RWPE1 (cell line): Measurements from ENCODE around the gene SAE1.
"Not testable (repeated sequence)": the region's sequence is repeated elsewhere in the genome, so short reads cannot be mapped to it uniquely, and the experiment has no call there.

Experiments
- CTCF ChIA-PET: fragments of 350-600 bp; sonication (Branson Sonifier 250); formaldehyde crosslinking; extraction: SDS; loops from one replicate; lab custom pipeline; 2021; lab: Yijun Ruan, JAX
- POLR2A ChIA-PET: fragments of 400-600 bp; formaldehyde crosslinking; extraction: SDS; loops from one replicate; lab custom pipeline; 2020; ENCODE audit warnings: antibody characterized with exemption; ENCODE audit not compliant: low non-redundant PET; lab: Yijun Ruan, JAX
- DNase-seq: peaks from one replicate; pipeline ENCODE4 v3.0.0; 2012; ENCODE audit warnings: low spot score
- H3K27ac ChIP-seq: fragments of 450-650 bp; 2 replicates; pipeline ENCODE4 v1.5.1; 2017
- CTCF ChIP-seq: fragments of 450-650 bp; conservative IDR thresholded peaks from 2 replicates; pipeline ENCODE4 v1.5.1; 2017; ENCODE audit warnings: low read depth, mild to moderate bottlenecking

SAE1 gene

GRCh38 chr19:47096721-47097120, 33.9 kb upstream of the SAE1 start:
- TF ChIP-seq CTCF = no peak
- DNase-seq = no peak
- ChIA-PET POLR2A (interaction anchor here (0.8 to 1.3 kb wide), 3 partner anchors 13 to 19 kb away, joined by 3 to 19 read pairs (median 5); partner anchors contain the start of gene ZC3H4), CTCF (interaction anchor here (0.6 to 1.0 kb wide), 3 partner anchors 12 to 144 kb away, joined by 3 to 4 read pairs (median 4); no protein-coding TSS in a partner anchor)
- H3K27ac ChIP-seq = peak overlapping the region; percentile 73

GRCh38 chr19:47097396-47098201, 33.0 kb upstream of the SAE1 start:
- CTCF ChIA-PET = interaction anchor here (0.9 to 1.2 kb wide), 2 partner anchors 12 to 18 kb away, joined by 3 read pairs; no protein-coding TSS in a partner anchor
- POLR2A ChIA-PET = interaction anchor here (2.2 kb wide), 1 partner anchor 16 kb away, joined by 6 read pairs; the partner anchor contains the start of gene ZC3H4
- peak overlapping the region; percentile 73 for H3K27ac ChIP-seq

GRCh38 chr19:47098608-47099007, 32.0 kb upstream of the SAE1 start:
- peak overlapping the region; percentile 73 for H3K27ac ChIP-seq
- TF ChIP-seq CTCF = no peak
- ChIA-PET POLR2A (interaction anchor here (2.2 kb wide), 1 partner anchor 15 kb away, joined by 6 read pairs; the partner anchor contains the start of gene ZC3H4), CTCF (interaction anchor here (0.6 kb wide), 2 partner anchors 432 to 1725 kb away, joined by 3 to 7 read pairs; no protein-coding TSS in a partner anchor)
- DNase-seq = no peak

More at GRCh38 chr19:47097396-47098201, 33.0 kb upstream of the SAE1 start:
- no peak for TF ChIP-seq CTCF
- no peak for DNase-seq

- CTCF ChIA-PET = interaction anchor here (0.7 kb wide), 1 partner anchor 20 kb away, joined by 3 read pairs; no protein-coding TSS in a partner anchor
- H3K27ac ChIP-seq = no peak overlapping the region
Measured at GRCh38 chr19:47099576-47100050, 31.0 kb upstream of the SAE1 start.

GRCh38 chr19:47100290-47100689, 30.3 kb upstream of the SAE1 start:
- H3K27ac ChIP-seq = no peak overlapping the region
- no peak for TF ChIP-seq CTCF
- ChIA-PET POLR2A (no interaction called here), CTCF (no interaction called here)
- DNase-seq = no peak

More at GRCh38 chr19:47099576-47100050, 31.0 kb upstream of the SAE1 start:
- TF ChIP-seq CTCF = no peak
- DNase-seq = no peak
- POLR2A ChIA-PET = interaction anchor here (2.2 kb wide), 1 partner anchor 14 kb away, joined by 6 read pairs; the partner anchor contains the start of gene ZC3H4

- H3K27ac ChIP-seq = 0 out of 2 replicates have a peak overlapping the region, but pooled peaks have one; percentile 26
- DNase-seq, POLR2A ChIA-PET: not testable (repeated sequence)
- CTCF ChIA-PET = interaction anchor here (0.7 kb wide), 1 partner anchor 126 kb away, joined by 4 read pairs; no protein-coding TSS in a partner anchor
Measured at GRCh38 chr19:47101116-47101515, 29.5 kb upstream of the SAE1 start.
